H1 (cell line): ENCODE results near the gene TEX30. TPM values are rescaled to one million over a fixed set of nuclear protein-coding genes. Genes with fewer than 3 reads are reported as not detected.

Experiments used
- BACH1 ChIP-seq: IDR thresholded peaks from 2 replicates; pipeline ENCODE4 v1.6.1; 2012; ENCODE audit warnings: low read length, improper control_type of control experiment
- CHD7 ChIP-seq: fragments of 300-600 bp; sonication (generic); IDR thresholded peaks from 2 replicates; pipeline ENCODE4 v1.7.1; 2012; ENCODE audit warnings: low read length, moderate library complexity, mild to moderate bottlenecking, inconsistent platforms; ENCODE audit not compliant: insufficient replicate concordance
- EZH2 ChIP-seq: fragments of 200-600 bp; sonication (generic); IDR thresholded peaks from 2 replicates; pipeline ENCODE4 v1.7.1; 2012; ENCODE audit warnings: low read depth, mild to moderate bottlenecking, moderate library complexity, low read length, inconsistent platforms; ENCODE audit not compliant: severe bottlenecking
- HDAC6 ChIP-seq: IDR thresholded peaks from one replicate; pipeline ENCODE4 v1.7.1; 2012; ENCODE audit warnings: low read depth, mild to moderate bottlenecking, inconsistent platforms, low read length, moderate library complexity
- KDM4A ChIP-seq: IDR thresholded peaks from one replicate; pipeline ENCODE4 v1.7.1; 2012; ENCODE audit warnings: low read depth, mild to moderate bottlenecking, moderate library complexity, low read length, inconsistent platforms; ENCODE audit not compliant: severe bottlenecking
- KDM5A ChIP-seq: fragments of 200-600 bp; IDR thresholded peaks from 2 replicates; pipeline ENCODE4 v1.7.1; 2012; ENCODE audit warnings: mild to moderate bottlenecking, low read length, inconsistent platforms, mixed read lengths
- POLR2A ChIP-seq, 2 experiments: IDR thresholded peaks; 1 replicate in 1 of 2; 2 replicates in 1 of 2; pipeline ENCODE4 v1.6.1; 2011; ENCODE audit warnings: low read depth in 2 of 2, low read length in 2 of 2, mild to moderate bottlenecking in 2 of 2; ENCODE audit errors: control extremely low read depth in 1 of 2
- POU5F1 ChIP-seq: IDR thresholded peaks from 2 replicates; pipeline ENCODE4 v1.6.1; 2011; ENCODE audit warnings: low read depth, mild to moderate bottlenecking, low read length, moderate library complexity
- RXRA ChIP-seq: IDR thresholded peaks from 2 replicates; pipeline ENCODE4 v1.6.1; 2011; ENCODE audit warnings: low read depth, mild to moderate bottlenecking, low read length, moderate library complexity; ENCODE audit not compliant: insufficient read depth
- SIN3A ChIP-seq, 2 experiments: IDR thresholded peaks in 1 of 2; conservative IDR thresholded peaks in 1 of 2; 2 replicates each; pipeline ENCODE4 v1.6.1; 2011 to 2012; ENCODE audit warnings: low read length in 2 of 2, improper control_type of control experiment in 1 of 2, low read depth in 1 of 2, mild to moderate bottlenecking in 1 of 2
- TBP ChIP-seq: IDR thresholded peaks from 2 replicates; pipeline ENCODE4 v1.6.1; 2011; ENCODE audit warnings: low read depth, low read length, improper control_type of control experiment
- YY1 ChIP-seq: IDR thresholded peaks from 2 replicates; pipeline ENCODE4 v1.6.1; 2011; ENCODE audit warnings: low read depth, mild to moderate bottlenecking, low read length
- ZNF274 ChIP-seq: IDR thresholded peaks from 2 replicates; pipeline ENCODE4 v1.7.0; 2012; ENCODE audit warnings: low read length, borderline replicate concordance; ENCODE audit errors: extremely low read depth
- polyA plus RNA-seq, 7 experiments: library from polyadenylated mRNA; depleted of rRNA in 3 of 7; stranded (reverse) in 5 of 7; unstranded in 2 of 7; fragments of >200 nt in 5 of 7; fragments of 200-250 nt in 2 of 7; gene quantifications; 1 replicate in 5 of 7; 2 replicates in 1 of 7; 4 replicates in 1 of 7; pipeline versions ENCODE4 v1.2.1 to v1.2.3, GENCODE V29; 2011 to 2013; ENCODE audit warnings: missing spikeins in 2 of 7, mixed read lengths in 2 of 7
- total RNA-seq: library from RNA; stranded (reverse); fragmentation: NEBNext Ultra II Directional; extraction: Animal tissue kit (Norgen Biotek cat#: 25700); gene quantifications from 2 replicates; pipeline ENCODE4 v1.2.1, GENCODE V29; 2021

TEX30 gene
- total and polyA plus RNA-seq, 2 of the 8 experiments (the other 6 are each of a cell fraction or from before 2014, with no cell fraction given): 6.5 to 10.3 TPM

- no peak for TF ChIP-seq CHD7
- TF ChIP-seq BACH1: no peak
- TF ChIP-seq EZH2: no peak
- TF ChIP-seq SIN3A (conservative IDR thresholded peaks at IDR 0.05 in 1 of 2, IDR thresholded peaks at IDR 0.05 in 1 of 2; ENCODE audit: low read depth in 1 of 2, low read length in 2 of 2): no peak
- TF ChIP-seq RXRA: no peak
- TF ChIP-seq KDM5A: no peak
- no peak for TF ChIP-seq HDAC6
- TF ChIP-seq YY1: no peak
- no peak for TF ChIP-seq POU5F1
- no peak for TF ChIP-seq TBP
- no peak for TF ChIP-seq ZNF274
- TF ChIP-seq POLR2A (IDR thresholded peaks at IDR 0.05; ENCODE audit: control extremely low read depth in 1 of 2, low read depth in 2 of 2, low read length in 2 of 2): no peak
- TF ChIP-seq KDM4A: no peak
Observed at GRCh38 chr13:102770435-102770834, 3.2 kb downstream of the TEX30 start (continued).
